ENCODE results near the gene DFFA. TPM values are rescaled to one million over a fixed set of nuclear protein-coding genes. Genes with fewer than 3 reads are reported as not detected.
"Not testable (repeated sequence)": the region's sequence is repeated elsewhere in the genome, so short reads cannot be mapped to it uniquely, and the experiment has no call there.

DFFA gene
- total RNA-seq, 1 donor from 2014 or later = 39.8 TPM

GRCh38 chr1:10484521-10484920 lies 12.2 kb upstream of the DFFA start:
- Mint-ChIP-seq H3K27ac (ENCODE audit: unreplicated experiment) (no peak overlapping the region), H3K9me3 (ENCODE audit: unreplicated experiment) (no peaks in the 10 kb centered on the region), H3K27me3 (ENCODE audit: unreplicated experiment) (no peaks in the 10 kb centered on the region), H3K36me3 (ENCODE audit: unreplicated experiment) (peaks cover 4% of the 10 kb centered on the region), H3K4me3 (ENCODE audit: unreplicated experiment) (no peak overlapping the region), H3K4me1 (ENCODE audit: unreplicated experiment) (peaks cover under 1% of the 10 kb centered on the region)
- TF ChIP-seq CTCF (IDR thresholded peaks at IDR 0.05) = no peak
- DNase-seq (ENCODE audit: extremely low spot score, unreplicated experiment) = no peak

- Mint-ChIP-seq H3K4me3 (ENCODE audit: unreplicated experiment) (no peak overlapping the region), H3K27ac (ENCODE audit: unreplicated experiment) (no peak overlapping the region), H3K27me3 (ENCODE audit: unreplicated experiment) (no peaks in the 10 kb centered on the region), H3K36me3 (ENCODE audit: unreplicated experiment) (no peaks in the 10 kb centered on the region), H3K4me1 (ENCODE audit: unreplicated experiment) (peaks cover 12% of the 10 kb centered on the region), H3K9me3 (ENCODE audit: unreplicated experiment) (no peaks in the 10 kb centered on the region)
- TF ChIP-seq CTCF (IDR thresholded peaks at IDR 0.05) = no peak
- no peak for DNase-seq (ENCODE audit: extremely low spot score, unreplicated experiment)
Measured at GRCh38 chr1:10480614-10481013, 8.3 kb upstream of the DFFA start.

DNA sequence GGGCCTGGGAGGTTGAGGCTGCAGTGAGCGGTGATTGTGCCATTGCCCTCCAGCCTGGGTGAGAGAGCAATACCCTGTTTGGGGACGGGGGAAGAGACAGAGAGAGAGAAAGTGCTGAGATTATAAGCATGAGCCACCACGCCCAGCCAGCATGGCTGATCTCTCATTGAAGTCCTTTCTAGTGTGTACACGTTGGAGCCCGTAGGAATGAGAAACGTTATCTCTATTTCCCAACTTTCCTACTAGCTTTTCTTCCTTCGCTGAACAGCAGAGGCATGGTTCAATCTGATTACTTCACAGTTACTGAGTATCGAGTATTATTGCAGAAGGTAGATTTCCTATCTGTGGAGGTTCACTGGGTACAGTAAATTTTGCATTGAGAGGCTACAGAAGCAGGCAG lies 7.0 kb upstream of the DFFA start:
- no peak for DNase-seq (ENCODE audit: extremely low spot score, unreplicated experiment)
- Mint-ChIP-seq H3K4me3 (ENCODE audit: unreplicated experiment) (no peak overlapping the region), H3K27ac (ENCODE audit: unreplicated experiment) (no peak overlapping the region), H3K27me3 (ENCODE audit: unreplicated experiment) (no peaks in the 10 kb centered on the region), H3K9me3 (ENCODE audit: unreplicated experiment) (no peaks in the 10 kb centered on the region), H3K36me3 (ENCODE audit: unreplicated experiment) (no peaks in the 10 kb centered on the region), H3K4me1 (ENCODE audit: unreplicated experiment) (peaks cover 22% of the 10 kb centered on the region)
- no peak for TF ChIP-seq CTCF (IDR thresholded peaks at IDR 0.05)

GRCh38 chr1:10475510-10475909 lies 3.2 kb upstream of the DFFA start:
- TF ChIP-seq CTCF (IDR thresholded peaks at IDR 0.05) = no peak
- no peaks in the 10 kb centered on the region for H3K27me3 Mint-ChIP-seq (ENCODE audit: unreplicated experiment)
- H3K4me3 Mint-ChIP-seq (ENCODE audit: unreplicated experiment) = peak overlapping the region; percentile 85
- H3K9me3 Mint-ChIP-seq (ENCODE audit: unreplicated experiment) = no peaks in the 10 kb centered on the region
- H3K27ac Mint-ChIP-seq (ENCODE audit: unreplicated experiment) = peak overlapping the region; percentile 85
- DNase-seq (ENCODE audit: extremely low spot score, unreplicated experiment) = no peak
- no peaks in the 10 kb centered on the region for H3K36me3 Mint-ChIP-seq (ENCODE audit: unreplicated experiment)
- H3K4me1 Mint-ChIP-seq (ENCODE audit: unreplicated experiment) = peaks cover 42% of the 10 kb centered on the region

- peak; percentile 92 for DNase-seq (ENCODE audit: extremely low spot score, unreplicated experiment)
- H3K4me1 Mint-ChIP-seq (ENCODE audit: unreplicated experiment) = peaks cover 42% of the 10 kb centered on the region
- peak within 1 kb of the TSS; percentile 85 for H3K27ac Mint-ChIP-seq (ENCODE audit: unreplicated experiment)
- TF ChIP-seq CTCF (IDR thresholded peaks at IDR 0.05) = no peak
- H3K27me3 Mint-ChIP-seq (ENCODE audit: unreplicated experiment) = no peaks in the 10 kb centered on the region
- no peaks in the 10 kb centered on the region for H3K9me3 Mint-ChIP-seq (ENCODE audit: unreplicated experiment)
- H3K36me3 Mint-ChIP-seq (ENCODE audit: unreplicated experiment) = no peaks in the 10 kb centered on the region
- peak within 1 kb of the TSS; percentile 85 for H3K4me3 Mint-ChIP-seq (ENCODE audit: unreplicated experiment)
Measured at GRCh38 chr1:10474613-10475507, 2.5 kb upstream of the DFFA start, which contains the start of gene PEX14. PEX14 (plus strand) TSS chr1:10474950; CDS start chr1:10474967, 17 bp downstream.

- not testable (repeated sequence) for DNase-seq (ENCODE audit: extremely low spot score, unreplicated experiment); H3K36me3 Mint-ChIP-seq (ENCODE audit: unreplicated experiment); H3K27me3 Mint-ChIP-seq (ENCODE audit: unreplicated experiment); H3K9me3 Mint-ChIP-seq (ENCODE audit: unreplicated experiment)
- H3K27ac Mint-ChIP-seq (ENCODE audit: unreplicated experiment) = peak overlapping the region; percentile 76
- H3K4me1 Mint-ChIP-seq (ENCODE audit: unreplicated experiment) = peaks cover 42% of the 10 kb centered on the region
- H3K4me3 Mint-ChIP-seq (ENCODE audit: unreplicated experiment) = peak overlapping the region; percentile 85
Measured at GRCh38 chr1:10474309-10474612, 1.9 kb upstream of the DFFA start.
